ENCODE measurements around the gene PCDHA1. TPM values are rescaled to one million over a fixed set of nuclear protein-coding genes. Genes with fewer than 3 reads are reported as not detected.
"Not testable (repeated sequence)": the region's sequence is repeated elsewhere in the genome, so short reads cannot be mapped to it uniquely, and the experiment has no call there.

The PCDHA1 gene
- total RNA-seq, 2 experiments from 2014 or later, result not detected

- CTCF ChIA-PET (ENCODE audit: unreplicated experiment), result no interaction called here
- H3K4me3 ChIP-seq (ENCODE audit: low read depth, low read length, poor library complexity, severe bottlenecking), result no peak overlapping the region
- POLR2A ChIA-PET, result no interaction called here
- no peaks in the 10 kb centered on the region for H3K79me2 ChIP-seq (ENCODE audit: insufficient read depth, low read depth, low read length)
- no peak overlapping the region for H3K27ac ChIP-seq (ENCODE audit: low read depth, low read length, poor library complexity, severe bottlenecking)
- H4K20me1 ChIP-seq (ENCODE audit: insufficient read depth, low read length), result no peaks in the 10 kb centered on the region
- no peak for TF ChIP-seq EZH2phosphoT487 (IDR thresholded peaks at IDR 0.05; ENCODE audit: borderline replicate concordance, low read depth, low read length)
- TF ChIP-seq, protein P1, sequence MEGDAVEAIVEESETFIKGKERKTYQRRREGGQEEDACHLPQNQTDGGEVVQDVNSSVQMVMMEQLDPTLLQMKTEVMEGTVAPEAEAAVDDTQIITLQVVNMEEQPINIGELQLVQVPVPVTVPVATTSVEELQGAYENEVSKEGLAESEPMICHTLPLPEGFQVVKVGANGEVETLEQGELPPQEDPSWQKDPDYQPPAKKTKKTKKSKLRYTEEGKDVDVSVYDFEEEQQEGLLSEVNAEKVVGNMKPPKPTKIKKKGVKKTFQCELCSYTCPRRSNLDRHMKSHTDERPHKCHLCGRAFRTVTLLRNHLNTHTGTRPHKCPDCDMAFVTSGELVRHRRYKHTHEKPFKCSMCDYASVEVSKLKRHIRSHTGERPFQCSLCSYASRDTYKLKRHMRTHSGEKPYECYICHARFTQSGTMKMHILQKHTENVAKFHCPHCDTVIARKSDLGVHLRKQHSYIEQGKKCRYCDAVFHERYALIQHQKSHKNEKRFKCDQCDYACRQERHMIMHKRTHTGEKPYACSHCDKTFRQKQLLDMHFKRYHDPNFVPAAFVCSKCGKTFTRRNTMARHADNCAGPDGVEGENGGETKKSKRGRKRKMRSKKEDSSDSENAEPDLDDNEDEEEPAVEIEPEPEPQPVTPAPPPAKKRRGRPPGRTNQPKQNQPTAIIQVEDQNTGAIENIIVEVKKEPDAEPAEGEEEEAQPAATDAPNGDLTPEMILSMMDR (conservative IDR thresholded peaks at IDR 0.05; ENCODE audit: low read length), result no peak
- BruUV-seq (replicated peaks), result no TSS peak
- H3K4me2 ChIP-seq (ENCODE audit: low read length), result no peak overlapping the region
- no peak for DNase-seq (ENCODE audit: low spot score)
- no peaks in the 10 kb centered on the region for H3K9me2 ChIP-seq (ENCODE audit: insufficient read depth, low read length)
- no peaks in the 10 kb centered on the region for H3K4me1 ChIP-seq (ENCODE audit: insufficient read depth, low read length, poor library complexity, severe bottlenecking)
- intact Hi-C loops (cut with micrococcal nuclease; ENCODE audit: unreplicated experiment), result no loop called here
- no peak overlapping the region for H2AFZ ChIP-seq (ENCODE audit: low read length)
- H3K36me3 ChIP-seq (ENCODE audit: insufficient read depth, low read length), result no peaks in the 10 kb centered on the region
- H3K9me3 ChIP-seq (ENCODE audit: low read length), result 0 out of 2 replicates have a peak, but pooled peaks cover 5% of the 10 kb centered on the region
Measured at GRCh38 chr5:140780512-140780911, 5.4 kb upstream of the PCDHA1 start.

- H3K4me1 ChIP-seq (ENCODE audit: insufficient read depth, low read length, poor library complexity, severe bottlenecking); H3K79me2 ChIP-seq (ENCODE audit: insufficient read depth, low read depth, low read length); H3K9me3 ChIP-seq (ENCODE audit: low read length); intact Hi-C loops (cut with micrococcal nuclease; ENCODE audit: unreplicated experiment); H2AFZ ChIP-seq (ENCODE audit: low read length); H4K20me1 ChIP-seq (ENCODE audit: insufficient read depth, low read length); H3K27ac ChIP-seq (ENCODE audit: low read depth, low read length, poor library complexity, severe bottlenecking); H3K36me3 ChIP-seq (ENCODE audit: insufficient read depth, low read length); CTCF ChIA-PET (ENCODE audit: unreplicated experiment); POLR2A ChIA-PET; BruUV-seq (replicated peaks); H3K4me2 ChIP-seq (ENCODE audit: low read length); DNase-seq (ENCODE audit: low spot score); H3K4me3 ChIP-seq (ENCODE audit: low read depth, low read length, poor library complexity, severe bottlenecking); H3K9me2 ChIP-seq (ENCODE audit: insufficient read depth, low read length): not testable (repeated sequence)
Measured at GRCh38 chr5:140787422-140787821, 1.5 kb downstream of the PCDHA1 start.

- H2AFZ ChIP-seq (ENCODE audit: low read length); H3K9me3 ChIP-seq (ENCODE audit: low read length); H3K4me1 ChIP-seq (ENCODE audit: insufficient read depth, low read length, poor library complexity, severe bottlenecking); BruUV-seq (replicated peaks); intact Hi-C loops (cut with micrococcal nuclease; ENCODE audit: unreplicated experiment); H3K79me2 ChIP-seq (ENCODE audit: insufficient read depth, low read depth, low read length); H3K36me3 ChIP-seq (ENCODE audit: insufficient read depth, low read length); H3K4me2 ChIP-seq (ENCODE audit: low read length); H4K20me1 ChIP-seq (ENCODE audit: insufficient read depth, low read length); H3K4me3 ChIP-seq (ENCODE audit: low read depth, low read length, poor library complexity, severe bottlenecking); H3K9me2 ChIP-seq (ENCODE audit: insufficient read depth, low read length); CTCF ChIA-PET (ENCODE audit: unreplicated experiment); H3K27ac ChIP-seq (ENCODE audit: low read depth, low read length, poor library complexity, severe bottlenecking); POLR2A ChIA-PET; DNase-seq (ENCODE audit: low spot score): not testable (repeated sequence)
Measured at GRCh38 chr5:140787849-140788504, 2.0 kb downstream of the PCDHA1 start.

DNA sequence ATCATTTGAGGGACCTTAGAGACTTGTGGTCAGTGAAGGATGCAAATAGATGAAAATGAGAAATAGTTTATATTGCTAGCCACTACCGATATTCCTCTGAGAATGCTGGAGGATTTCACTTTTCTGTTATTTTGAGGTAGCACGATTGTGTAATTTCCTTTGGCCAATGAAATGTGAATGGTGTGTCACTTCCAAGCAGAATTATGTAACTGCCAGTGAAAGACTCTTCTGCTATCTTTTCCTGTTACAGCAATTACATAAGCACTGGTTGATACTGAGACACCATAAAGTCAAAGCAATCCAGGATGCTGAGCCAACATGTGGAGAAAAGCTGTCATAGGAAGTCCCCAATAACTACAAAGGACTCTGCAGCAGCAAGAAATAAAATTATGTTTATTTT lies 5.1 kb downstream of the PCDHA1 start:
- BruUV-seq (replicated peaks), result no TSS peak
- POLR2A ChIA-PET, result no interaction called here

More for the DNA sequence above, 5.1 kb downstream of the PCDHA1 start:
- Histone ChIP-seq H3K4me2 (ENCODE audit: low read length) (no peak overlapping the region), H3K9me2 (ENCODE audit: insufficient read depth, low read length) (0 out of 2 replicates have a peak, but pooled peaks cover 2% of the 10 kb centered on the region), H2AFZ (ENCODE audit: low read length) (no peak overlapping the region), H3K36me3 (ENCODE audit: insufficient read depth, low read length) (no peaks in the 10 kb centered on the region), H4K20me1 (ENCODE audit: insufficient read depth, low read length) (no peaks in the 10 kb centered on the region), H3K79me2 (ENCODE audit: insufficient read depth, low read depth, low read length) (no peaks in the 10 kb centered on the region), H3K4me3 (ENCODE audit: low read depth, low read length, poor library complexity, severe bottlenecking) (no peak overlapping the region), H3K9me3 (ENCODE audit: low read length) (no peaks in the 10 kb centered on the region), H3K27ac (ENCODE audit: low read depth, low read length, poor library complexity, severe bottlenecking) (no peak overlapping the region), H3K4me1 (ENCODE audit: insufficient read depth, low read length, poor library complexity, severe bottlenecking) (no peaks in the 10 kb centered on the region)
- intact Hi-C loops (cut with micrococcal nuclease; ENCODE audit: unreplicated experiment), result no loop called here
- no peak for TF ChIP-seq EZH2phosphoT487 (IDR thresholded peaks at IDR 0.05; ENCODE audit: borderline replicate concordance, low read depth, low read length)
- TF ChIP-seq, protein P1 (conservative IDR thresholded peaks at IDR 0.05; ENCODE audit: low read length), result no peak
- no peak for DNase-seq (ENCODE audit: low spot score)
- CTCF ChIA-PET (ENCODE audit: unreplicated experiment), result no interaction called here
